Stimulated activated CD4-positive, alpha-beta T cell treated with anti-CD3 and anti-CD28 coated beads, Interleukin-12 subunit alpha, Interleukin-12 subunit beta, amount 100 ng/mL, for 4 hours (primary cell): Measurements from ENCODE around the gene DNAH1.

Experiments
- DNase-seq: peaks from one replicate; pipeline ENCODE4 v3.0.0-alpha.2; 2020

The DNAH1 gene

GRCh38 chr3:52437326-52438103 lies 121.4 kb downstream of the DNAH1 start:
- no peak for DNase-seq

GRCh38 chr3:52438104-52438376 lies 121.9 kb downstream of the DNAH1 start:
- no peak for DNase-seq

GRCh38 chr3:52438579-52439425 lies 122.7 kb downstream of the DNAH1 start:
- DNase-seq = no peak

- no peak for DNase-seq
Measured at GRCh38 chr3:52439426-52440248, 123.5 kb downstream of the DNAH1 start.

GRCh38 chr3:52440249-52440551 lies 124.1 kb downstream of the DNAH1 start:
- DNase-seq = no peak

GRCh38 chr3:52440671-52441070 lies 124.6 kb downstream of the DNAH1 start:
- no peak for DNase-seq

- no peak for DNase-seq
Measured at GRCh38 chr3:52441091-52441771, 125.1 kb downstream of the DNAH1 start.

GRCh38 chr3:52441772-52442332 lies 125.7 kb downstream of the DNAH1 start:
- DNase-seq = no peak

- no peak for DNase-seq
Measured at GRCh38 chr3:52442409-52443267, 126.5 kb downstream of the DNAH1 start.

GRCh38 chr3:52443268-52443610 lies 127.1 kb downstream of the DNAH1 start:
- DNase-seq = no peak

GRCh38 chr3:52443791-52444687 lies 127.9 kb downstream of the DNAH1 start:
- no peak for DNase-seq

GRCh38 chr3:52444860-52445793 lies 129.0 kb downstream of the DNAH1 start, which contains the start of gene SEMA3G:
TSS of gene SEMA3G (minus strand) at chr3:52445103. CDS start at chr3:52445027, 76 bp downstream.
- peak; percentile 71 for DNase-seq

GRCh38 chr3:52446042-52446441 lies 129.9 kb downstream of the DNAH1 start:
- DNase-seq = no peak

GRCh38 chr3:52446631-52447511 lies 130.8 kb downstream of the DNAH1 start:
- peak; percentile 64 for DNase-seq

GRCh38 chr3:52447512-52448355 lies 131.6 kb downstream of the DNAH1 start:
- no peak for DNase-seq
